ENCODE data around the gene FHL3.

Gene FHL3

DNA sequence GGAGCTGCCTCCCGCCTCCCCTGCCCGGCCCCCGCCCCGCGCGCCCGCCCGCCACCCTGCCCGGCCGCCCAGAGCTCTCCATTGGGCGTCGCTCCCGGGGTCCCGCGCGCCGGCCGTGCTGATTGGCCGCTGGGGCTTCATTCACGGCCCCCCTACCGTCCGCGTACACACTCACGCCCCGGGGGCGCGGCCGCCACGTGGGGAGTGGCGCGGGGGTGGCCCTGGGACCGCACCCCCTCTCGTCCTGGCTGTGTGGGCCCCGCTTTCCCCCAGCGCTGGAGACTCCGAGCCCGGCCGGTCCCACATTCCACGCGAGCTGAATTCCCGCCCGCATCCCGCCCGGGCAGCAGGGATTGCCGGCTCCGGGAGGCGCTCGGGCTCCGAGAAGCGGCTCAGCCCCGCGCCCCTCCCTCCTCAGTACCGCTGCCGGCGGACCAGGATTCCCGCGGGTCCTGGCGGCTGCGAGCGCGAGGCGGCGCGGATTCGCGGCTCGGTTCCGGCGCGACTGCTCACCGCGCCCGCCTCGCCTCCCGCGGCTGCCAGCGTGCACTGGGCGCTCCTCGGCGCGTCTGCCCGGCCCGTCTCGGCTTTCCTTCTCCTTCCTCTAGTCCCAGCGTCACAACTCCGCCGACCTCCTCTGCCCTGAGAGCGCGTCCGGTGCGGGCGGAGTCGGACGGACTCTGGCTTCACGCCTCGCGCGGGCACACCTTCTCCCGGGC lies 41.7 kb upstream of the FHL3 start:
- TF ChIP-seq, protein P1, sequence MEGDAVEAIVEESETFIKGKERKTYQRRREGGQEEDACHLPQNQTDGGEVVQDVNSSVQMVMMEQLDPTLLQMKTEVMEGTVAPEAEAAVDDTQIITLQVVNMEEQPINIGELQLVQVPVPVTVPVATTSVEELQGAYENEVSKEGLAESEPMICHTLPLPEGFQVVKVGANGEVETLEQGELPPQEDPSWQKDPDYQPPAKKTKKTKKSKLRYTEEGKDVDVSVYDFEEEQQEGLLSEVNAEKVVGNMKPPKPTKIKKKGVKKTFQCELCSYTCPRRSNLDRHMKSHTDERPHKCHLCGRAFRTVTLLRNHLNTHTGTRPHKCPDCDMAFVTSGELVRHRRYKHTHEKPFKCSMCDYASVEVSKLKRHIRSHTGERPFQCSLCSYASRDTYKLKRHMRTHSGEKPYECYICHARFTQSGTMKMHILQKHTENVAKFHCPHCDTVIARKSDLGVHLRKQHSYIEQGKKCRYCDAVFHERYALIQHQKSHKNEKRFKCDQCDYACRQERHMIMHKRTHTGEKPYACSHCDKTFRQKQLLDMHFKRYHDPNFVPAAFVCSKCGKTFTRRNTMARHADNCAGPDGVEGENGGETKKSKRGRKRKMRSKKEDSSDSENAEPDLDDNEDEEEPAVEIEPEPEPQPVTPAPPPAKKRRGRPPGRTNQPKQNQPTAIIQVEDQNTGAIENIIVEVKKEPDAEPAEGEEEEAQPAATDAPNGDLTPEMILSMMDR (conservative IDR thresholded peaks at IDR 0.05; ENCODE audit: low read length) = no peak
- DNase-seq (ENCODE audit: low read depth) = peak; percentile 73
- peak overlapping the region; percentile 53 for H3K4me3 ChIP-seq (ENCODE audit: low read length)

DNA sequence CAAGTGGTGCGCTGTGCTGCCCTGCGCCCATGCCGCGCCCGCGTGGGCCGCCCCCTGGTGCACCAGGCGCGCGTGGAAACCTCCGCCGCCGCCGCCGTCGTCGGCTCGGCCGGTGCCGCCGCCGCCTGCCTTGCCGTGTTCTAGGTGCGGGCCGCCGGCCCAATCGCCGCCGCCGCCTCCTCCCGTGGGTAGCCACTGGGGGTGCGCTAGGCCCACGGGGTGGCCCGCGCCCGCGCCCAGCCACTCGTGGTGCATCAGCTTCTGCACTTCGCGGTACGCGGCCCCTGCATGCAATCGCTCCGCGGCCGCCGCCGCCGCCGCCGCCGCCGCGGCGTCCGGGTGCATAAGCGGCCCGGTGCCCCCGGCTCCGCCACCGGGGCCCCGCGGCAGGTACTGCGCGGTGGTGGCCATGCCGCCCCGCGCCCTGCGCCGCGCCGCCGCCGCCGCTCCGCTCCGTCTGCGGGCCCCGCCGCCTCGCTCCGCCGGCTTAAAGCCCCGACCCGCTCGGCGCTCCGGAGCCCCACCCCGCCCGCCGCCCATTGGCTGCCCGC lies 41.1 kb upstream of the FHL3 start, which contains the start of gene POU3F1:
Gene POU3F1 (minus strand): TSS at position 461 of the 551 bp plus-strand sequence. CDS start 50 bp downstream, at position 411.
- TF ChIP-seq, protein P1 (conservative IDR thresholded peaks at IDR 0.05; ENCODE audit: low read length) = no peak
- no peak for DNase-seq (ENCODE audit: low read depth)
- peak within 1 kb of the TSS; percentile 53 for H3K4me3 ChIP-seq (ENCODE audit: low read length)

DNA sequence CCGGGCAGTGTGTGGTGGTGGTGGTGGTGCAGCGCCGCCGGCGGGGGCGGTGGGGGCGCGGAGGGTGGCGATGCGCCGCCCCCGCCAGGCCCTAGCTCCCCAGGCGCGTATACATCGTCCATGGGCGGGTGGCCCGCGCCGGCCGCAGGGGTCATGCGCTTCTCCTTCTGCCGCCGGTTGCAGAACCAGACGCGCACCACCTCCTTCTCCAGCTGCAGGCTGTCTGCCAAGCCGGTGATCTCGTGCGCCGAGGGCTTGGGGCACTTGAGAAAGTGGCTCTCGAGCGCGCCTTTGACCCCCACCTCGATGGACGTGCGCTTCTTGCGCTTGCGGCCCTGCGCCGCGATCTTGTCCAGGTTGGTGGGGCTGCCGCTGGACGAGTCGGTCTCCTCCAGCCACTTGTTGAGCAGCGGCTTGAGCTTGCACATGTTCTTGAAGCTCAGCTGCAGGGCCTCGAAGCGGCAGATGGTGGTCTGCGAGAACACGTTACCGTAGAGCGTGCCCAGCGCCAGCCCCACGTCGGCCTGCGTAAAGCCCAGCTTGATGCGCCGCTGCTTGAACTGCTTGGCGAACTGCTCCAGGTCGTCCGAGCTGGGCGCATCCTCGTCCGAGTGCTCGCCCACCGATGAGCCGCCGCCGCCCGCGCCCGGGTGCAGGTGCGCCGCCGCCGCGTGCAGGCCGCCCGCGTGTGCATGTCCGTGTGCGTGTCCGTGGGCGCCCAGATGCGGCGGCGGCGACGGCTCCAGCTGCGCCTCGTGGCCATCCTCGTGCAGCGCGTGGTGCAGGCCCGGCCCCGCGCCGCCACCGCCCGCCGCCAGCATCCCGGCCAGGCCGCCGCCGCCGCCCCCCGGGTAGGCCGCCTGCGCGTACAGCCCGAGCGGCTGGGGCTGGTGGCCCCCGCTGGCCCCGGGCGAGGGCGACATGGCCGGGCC lies 40.4 kb upstream of the FHL3 start:
- no peak overlapping the region for H3K4me3 ChIP-seq (ENCODE audit: low read length)
- DNase-seq (ENCODE audit: low read depth) = no peak
- TF ChIP-seq, protein P1 (conservative IDR thresholded peaks at IDR 0.05; ENCODE audit: low read length) = no peak

DNA sequence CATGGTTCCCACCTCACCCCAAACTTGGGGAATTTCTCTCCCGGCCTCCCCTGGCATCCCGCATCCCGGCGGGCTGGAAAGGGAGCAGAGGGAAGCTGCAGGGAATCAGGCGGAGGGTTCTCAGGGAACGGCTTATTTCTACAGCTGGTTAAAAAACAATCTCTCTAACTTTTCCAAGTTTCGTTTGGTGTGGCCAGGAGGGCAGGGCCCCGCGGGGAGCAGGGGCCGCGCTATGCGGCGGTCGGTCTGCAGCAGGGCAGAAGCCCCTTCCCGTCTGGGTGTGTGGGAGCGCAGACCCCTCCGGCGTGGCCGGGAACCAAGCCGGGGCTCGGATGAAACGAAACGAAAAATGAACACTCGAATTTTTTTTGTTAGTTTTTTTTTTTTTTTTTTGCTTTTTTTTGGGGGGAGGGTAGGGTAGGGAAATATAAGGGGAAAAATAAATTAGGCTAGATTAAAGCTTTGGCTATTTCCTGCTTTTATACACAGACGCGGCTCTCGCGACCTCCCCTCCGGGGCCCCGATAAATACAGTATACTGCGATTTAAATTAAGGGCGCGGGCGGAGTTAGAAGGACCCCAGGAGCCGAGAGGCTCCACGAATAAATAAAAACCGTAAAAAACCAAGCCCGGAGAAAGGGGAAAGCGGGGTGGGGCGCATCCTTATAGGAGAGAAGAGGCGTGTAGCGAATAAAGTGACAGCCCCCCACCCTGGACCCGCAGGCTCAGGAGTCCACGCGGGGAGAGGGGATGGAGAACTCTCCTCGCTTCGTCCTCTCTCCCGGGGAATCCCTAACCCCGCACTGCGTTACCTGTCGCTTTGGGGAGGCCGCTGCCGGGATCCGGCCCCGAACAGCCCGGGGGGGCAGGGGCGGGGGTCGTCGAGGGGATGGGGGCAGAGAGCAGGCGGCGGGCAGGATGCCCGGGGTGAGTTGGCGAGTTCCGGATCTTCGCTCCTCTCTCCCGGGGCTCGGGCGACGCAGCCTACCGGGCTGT lies 39.2 kb upstream of the FHL3 start:
- TF ChIP-seq, protein P1 (conservative IDR thresholded peaks at IDR 0.05; ENCODE audit: low read length) = no peak
- peak overlapping the region; percentile 41 for H3K4me3 ChIP-seq (ENCODE audit: low read length)
- DNase-seq (ENCODE audit: low read depth) = no peak

DNA sequence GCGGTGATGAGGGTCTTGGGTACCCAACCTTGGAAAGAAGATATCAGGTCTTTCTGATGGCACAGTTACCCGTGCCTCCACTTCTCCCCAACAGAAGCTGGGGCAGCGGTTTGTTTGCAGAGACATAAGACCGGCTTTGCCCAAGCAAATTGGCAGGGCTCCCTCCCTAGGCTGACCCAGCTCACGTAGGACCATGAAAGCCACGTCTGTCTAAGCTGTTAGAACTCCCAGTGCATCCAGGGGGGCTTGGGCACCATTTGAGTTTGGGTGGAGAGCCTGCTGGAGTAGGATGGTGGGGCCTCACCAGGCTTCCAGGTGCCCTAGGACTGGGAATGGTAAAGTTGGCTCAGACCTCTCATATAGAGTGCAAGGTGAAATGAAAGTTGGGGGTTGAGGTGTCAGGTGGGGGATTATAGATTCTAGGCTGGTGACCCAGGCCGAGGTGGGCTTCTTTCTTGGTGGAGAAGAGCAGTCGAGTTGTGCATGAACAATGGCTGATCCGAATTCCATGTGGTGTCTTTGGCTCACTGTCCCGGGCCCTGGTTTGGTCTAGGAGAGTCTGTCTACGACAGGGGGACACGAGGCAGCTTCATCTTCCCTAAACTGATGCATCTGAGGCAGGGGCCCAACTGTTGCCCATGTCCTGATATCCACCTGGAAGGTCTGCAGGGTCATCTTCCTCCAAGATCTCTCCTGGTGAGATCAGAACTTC lies 37.9 kb upstream of the FHL3 start:
- H3K4me3 ChIP-seq (ENCODE audit: low read length) = no peak overlapping the region
- TF ChIP-seq, protein P1 (conservative IDR thresholded peaks at IDR 0.05; ENCODE audit: low read length) = no peak
- DNase-seq (ENCODE audit: low read depth) = no peak
